Central memory CD4-positive, alpha-beta T cell (primary cell): ENCODE measurements around the gene DHCR7.

Source experiments
- DNase-seq: peaks from one replicate; pipeline ENCODE4 v3.0.0; 2022

The DHCR7 gene

GRCh38 chr11:71456294-71456693 is 8.1 kb upstream of the DHCR7 start:
- no peak for DNase-seq

GRCh38 chr11:71454470-71455113 is 6.4 kb upstream of the DHCR7 start:
- DNase-seq, result peak; percentile 30

- no peak for DNase-seq
Measured at GRCh38 chr11:71453918-71454304, 5.7 kb upstream of the DHCR7 start.

- DNase-seq, result peak; percentile 85
Measured at GRCh38 chr11:71453037-71453917, 5.1 kb upstream of the DHCR7 start, which contains the start of gene NADSYN1. NADSYN1 (plus strand) TSS chr11:71453203; CDS start chr11:71453297, 94 bp downstream.

- peak; percentile 79 for DNase-seq
Measured at GRCh38 chr11:71452199-71453036, 4.2 kb upstream of the DHCR7 start.

GRCh38 chr11:71451596-71452198 is 3.5 kb upstream of the DHCR7 start:
- DNase-seq, result no peak

GRCh38 chr11:71450939-71451338 is 2.7 kb upstream of the DHCR7 start:
- DNase-seq, result no peak

GRCh38 chr11:71450507-71450906 is 2.3 kb upstream of the DHCR7 start:
- no peak for DNase-seq

- DNase-seq, result no peak
Measured at GRCh38 chr11:71449596-71449995, 1.4 kb upstream of the DHCR7 start.

GRCh38 chr11:71447791-71448256 is 369 bp downstream of the DHCR7 start:
- no peak for DNase-seq

GRCh38 chr11:71446942-71447688 is 1.1 kb downstream of the DHCR7 start:
- no peak for DNase-seq

- no peak for DNase-seq
Measured at GRCh38 chr11:71446150-71446549, 2.0 kb downstream of the DHCR7 start.

GRCh38 chr11:71444811-71445210 is 3.4 kb downstream of the DHCR7 start:
- DNase-seq, result no peak

- no peak for DNase-seq
Measured at GRCh38 chr11:71443736-71444445, 4.3 kb downstream of the DHCR7 start.

- no peak for DNase-seq
Measured at GRCh38 chr11:71442880-71443279, 5.3 kb downstream of the DHCR7 start.

- no peak for DNase-seq
Measured at GRCh38 chr11:71442123-71442522, 6.1 kb downstream of the DHCR7 start.

GRCh38 chr11:71441251-71441650 is 6.9 kb downstream of the DHCR7 start:
- DNase-seq, result no peak

GRCh38 chr11:71440021-71440755 is 8.0 kb downstream of the DHCR7 start:
- DNase-seq, result no peak

GRCh38 chr11:71438650-71439049 is 9.5 kb downstream of the DHCR7 start:
- DNase-seq, result no peak

- DNase-seq, result no peak
Measured at GRCh38 chr11:71437879-71438278, 10.3 kb downstream of the DHCR7 start.
